22Rv1 (cell line): ENCODE measurements around the gene MARCHF3.

Experiments used
- CTCF ChIP-seq: fragments of 450-650 bp; IDR thresholded peaks from 2 replicates; pipeline ENCODE4 v1.5.1; 2017; ENCODE audit warnings: mild to moderate bottlenecking
- ZFX ChIP-seq: fragments of 450-650 bp; IDR thresholded peaks from 2 replicates; pipeline ENCODE4 v1.6.1; 2017; ENCODE audit warnings: antibody characterized with exemption, borderline replicate concordance

- no peak for TF ChIP-seq CTCF
- TF ChIP-seq ZFX: no peak
These were observed 57.2 kb downstream of the MARCHF3 start for GRCh38 chr5:126973193-126973592.
